ENCODE measurements around the gene PLPP4.

PLPP4 gene

DNA sequence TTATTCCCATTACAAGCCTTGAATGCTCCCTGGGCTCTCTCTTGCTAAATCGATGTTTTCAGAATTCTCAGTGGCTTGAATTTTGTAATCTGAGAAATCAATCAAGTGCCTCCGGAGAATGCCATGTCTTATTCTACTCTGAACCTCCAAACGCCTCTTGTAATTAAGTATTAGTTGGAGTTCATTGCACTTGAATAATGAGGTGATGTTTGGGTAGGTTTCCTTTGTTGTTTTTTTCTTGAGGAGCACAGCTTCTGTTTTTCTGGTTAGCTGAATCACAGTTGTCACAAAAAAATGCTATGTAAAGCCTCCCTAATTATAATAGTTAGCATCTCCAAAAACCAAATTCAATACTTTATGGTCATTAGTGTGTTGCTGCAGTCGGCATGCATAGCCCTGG lies 100.3 kb downstream of the PLPP4 start:
- TF ChIP-seq, protein P1, sequence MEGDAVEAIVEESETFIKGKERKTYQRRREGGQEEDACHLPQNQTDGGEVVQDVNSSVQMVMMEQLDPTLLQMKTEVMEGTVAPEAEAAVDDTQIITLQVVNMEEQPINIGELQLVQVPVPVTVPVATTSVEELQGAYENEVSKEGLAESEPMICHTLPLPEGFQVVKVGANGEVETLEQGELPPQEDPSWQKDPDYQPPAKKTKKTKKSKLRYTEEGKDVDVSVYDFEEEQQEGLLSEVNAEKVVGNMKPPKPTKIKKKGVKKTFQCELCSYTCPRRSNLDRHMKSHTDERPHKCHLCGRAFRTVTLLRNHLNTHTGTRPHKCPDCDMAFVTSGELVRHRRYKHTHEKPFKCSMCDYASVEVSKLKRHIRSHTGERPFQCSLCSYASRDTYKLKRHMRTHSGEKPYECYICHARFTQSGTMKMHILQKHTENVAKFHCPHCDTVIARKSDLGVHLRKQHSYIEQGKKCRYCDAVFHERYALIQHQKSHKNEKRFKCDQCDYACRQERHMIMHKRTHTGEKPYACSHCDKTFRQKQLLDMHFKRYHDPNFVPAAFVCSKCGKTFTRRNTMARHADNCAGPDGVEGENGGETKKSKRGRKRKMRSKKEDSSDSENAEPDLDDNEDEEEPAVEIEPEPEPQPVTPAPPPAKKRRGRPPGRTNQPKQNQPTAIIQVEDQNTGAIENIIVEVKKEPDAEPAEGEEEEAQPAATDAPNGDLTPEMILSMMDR (IDR thresholded peaks at IDR 0.05; ENCODE audit: control insufficient read depth, extremely low read depth, insufficient read depth), result no peak
- no peak for DNase-seq (ENCODE audit: low read depth)

DNA sequence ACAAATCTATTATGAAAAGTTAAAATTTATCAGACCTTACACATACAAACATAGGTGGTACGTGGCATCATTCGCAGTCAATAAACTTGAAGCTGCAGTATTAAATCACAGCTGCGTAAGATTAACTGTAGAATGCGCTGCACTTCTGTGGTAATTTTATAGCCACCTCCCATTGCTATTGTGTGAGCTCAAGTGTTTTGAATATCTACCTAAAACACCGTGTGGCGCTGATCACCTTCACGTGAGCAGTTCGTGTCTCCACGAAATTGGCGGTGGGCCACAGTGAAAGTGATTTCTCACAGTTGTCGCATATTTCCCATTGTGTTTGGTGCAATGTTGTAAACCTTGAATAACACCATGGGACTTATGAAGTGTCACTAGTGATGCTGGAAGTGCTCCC lies 102.8 kb downstream of the PLPP4 start:
- DNase-seq (ENCODE audit: low read depth), result no peak
- TF ChIP-seq, protein P1 (IDR thresholded peaks at IDR 0.05; ENCODE audit: control insufficient read depth, extremely low read depth, insufficient read depth), result no peak
- no peak overlapping the region for H3K4me3 ChIP-seq (ENCODE audit: low read depth, low read length)

More for the DNA sequence above, 100.3 kb downstream of the PLPP4 start:
- H3K4me3 ChIP-seq (ENCODE audit: low read depth, low read length), result no peak overlapping the region

- no peak for DNase-seq (ENCODE audit: low read depth)
- no peak overlapping the region for H3K4me3 ChIP-seq (ENCODE audit: low read depth, low read length)
- TF ChIP-seq, protein P1 (IDR thresholded peaks at IDR 0.05; ENCODE audit: control insufficient read depth, extremely low read depth, insufficient read depth), result no peak
These were observed 105.9 kb downstream of the PLPP4 start for GRCh38 chr10:120562956-120563355.

GRCh38 chr10:120570418-120570817 lies 113.4 kb downstream of the PLPP4 start:
- TF ChIP-seq, protein P1 (IDR thresholded peaks at IDR 0.05; ENCODE audit: control insufficient read depth, extremely low read depth, insufficient read depth), result no peak
- DNase-seq (ENCODE audit: low read depth), result no peak
- H3K4me3 ChIP-seq (ENCODE audit: low read depth, low read length), result no peak overlapping the region

GRCh38 chr10:120571266-120571665 lies 114.2 kb downstream of the PLPP4 start:
- DNase-seq (ENCODE audit: low read depth), result no peak
- TF ChIP-seq, protein P1 (IDR thresholded peaks at IDR 0.05; ENCODE audit: control insufficient read depth, extremely low read depth, insufficient read depth), result no peak
- H3K4me3 ChIP-seq (ENCODE audit: low read depth, low read length), result no peak overlapping the region

- DNase-seq (ENCODE audit: low read depth), result peak; percentile 27
- no peak overlapping the region for H3K4me3 ChIP-seq (ENCODE audit: low read depth, low read length)
- TF ChIP-seq, protein P1 (IDR thresholded peaks at IDR 0.05; ENCODE audit: control insufficient read depth, extremely low read depth, insufficient read depth), result no peak
These were observed 115.3 kb downstream of the PLPP4 start for GRCh38 chr10:120572307-120572706.

- TF ChIP-seq, protein P1 (IDR thresholded peaks at IDR 0.05; ENCODE audit: control insufficient read depth, extremely low read depth, insufficient read depth), result no peak
- no peak for DNase-seq (ENCODE audit: low read depth)
- no peak overlapping the region for H3K4me3 ChIP-seq (ENCODE audit: low read depth, low read length)
These were observed 116.3 kb downstream of the PLPP4 start for GRCh38 chr10:120573355-120573754.

Measured in LNCaP clone FGC (cell line).